Measurements from ENCODE around the gene MRPL34. TPM values are rescaled to one million over a fixed set of nuclear protein-coding genes. Genes with fewer than 3 reads are reported as not detected.

Gene MRPL34
- total and polyA plus RNA-seq, 12 donors = 122 to 301 (median 155) TPM

GRCh38 chr19:17285415-17286135 is 20.1 kb upstream of the MRPL34 start:
- H3K27me3 ChIP-seq = peaks cover 11 to 24% (median 16%) of the 10 kb centered on the region in 7 donors
- H3K4me1 ChIP-seq = peaks cover 13 to 22% (median 16%) of the 10 kb centered on the region in 9 donors
- intact Hi-C loops (cut with DNase I) = loop anchor here in 5 of 10 donors (10.0 kb wide), 3 partner anchors 71 to 511 kb away; partner anchors contain the start of gene USE1 (in 1 of the 5)
- no peaks in the 10 kb centered on the region for H3K36me3 ChIP-seq
- 92 to 93% methylated on average over 18 of the region's 18 CpGs for WGBS, 2 donors
- no peak for TF ChIP-seq CTCF (IDR thresholded peaks at IDR 0.05)
- DNase-seq (no peak), ATAC-seq (no peak)
- H3K9me3 ChIP-seq = no peaks in the 10 kb centered on the region
- H3K27ac ChIP-seq = no peak overlapping the region
- H3K4me3 ChIP-seq = no peak overlapping the region

- H3K9me3 ChIP-seq = no peaks in the 10 kb centered on the region
- H3K4me3 ChIP-seq = no peak overlapping the region
- H3K4me1 ChIP-seq = peaks cover 13 to 22% (median 16%) of the 10 kb centered on the region in 9 donors
- DNase-seq = no peak
- H3K27me3 ChIP-seq = peaks cover 10 to 17% (median 13%) of the 10 kb centered on the region in 7 donors
- no peak overlapping the region for H3K27ac ChIP-seq
- 92 to 95% methylated on average over 11 of the region's 11 CpGs for WGBS, 2 donors
- no peaks in the 10 kb centered on the region for H3K36me3 ChIP-seq
- ATAC-seq = no peak
- intact Hi-C loops (cut with DNase I) = loop anchor here in 5 of 10 donors (10.0 kb wide), 3 partner anchors 71 to 511 kb away; partner anchors contain the start of gene USE1 (in 1 of the 5)
- TF ChIP-seq CTCF (IDR thresholded peaks at IDR 0.05) = no peak
Measured at GRCh38 chr19:17286263-17286662, 19.4 kb upstream of the MRPL34 start.

DNA sequence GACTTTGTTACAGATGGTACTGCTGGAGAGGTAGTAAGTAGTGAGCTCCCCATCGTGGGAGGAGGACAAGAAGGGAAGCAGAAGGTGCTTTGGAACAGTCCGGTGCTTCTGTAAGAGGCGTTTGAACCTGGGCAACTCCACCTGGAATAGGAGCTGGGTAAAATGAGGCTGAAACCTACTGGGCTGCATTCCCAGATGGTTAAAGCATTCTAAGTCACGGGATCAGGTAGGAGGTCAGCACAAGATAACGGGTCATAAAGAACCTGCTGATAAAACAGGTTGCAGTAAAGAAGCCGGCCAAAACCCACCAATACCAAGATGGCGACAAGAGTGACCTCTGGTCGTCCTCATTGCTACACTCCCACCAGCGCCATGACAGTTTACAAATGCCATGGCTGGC is 18.9 kb upstream of the MRPL34 start:
- no peak for DNase-seq

More for the DNA sequence above, 18.9 kb upstream of the MRPL34 start:
- intact Hi-C loops (cut with DNase I) = loop anchor here in 5 of 10 donors (10.0 kb wide), 3 partner anchors 72 to 512 kb away; partner anchors contain the start of gene USE1 (in 1 of the 5)
- ATAC-seq = no peak
- Histone ChIP-seq H3K27ac (no peak overlapping the region), H3K4me3 (no peak overlapping the region), H3K9me3 (no peaks in the 10 kb centered on the region), H3K27me3 (peaks cover 5 to 12% (median 8%) of the 10 kb centered on the region in 7 donors), H3K4me1 (peaks cover 8 to 18% (median 11%) of the 10 kb centered on the region in 9 donors), H3K36me3 (no peaks in the 10 kb centered on the region)
- 85 to 89% methylated on average over 9 of the region's 9 CpGs for WGBS, 2 donors
- TF ChIP-seq CTCF (IDR thresholded peaks at IDR 0.05) = no peak

Data from heart right ventricle (tissue), 16 donors.